ENCODE measurements around the gene PHF21B. TPM values are rescaled to one million over a fixed set of nuclear protein-coding genes. Genes with fewer than 3 reads are reported as not detected.
A peak's percentile ranks its signal among the peaks of the same experiment; 100 is the strongest.

PHF21B gene
- total and polyA plus RNA-seq, 2 donors (not counting 1 experiment from before 2014, with no cell fraction given): 0.17 TPM; not detected in 1

DNA sequence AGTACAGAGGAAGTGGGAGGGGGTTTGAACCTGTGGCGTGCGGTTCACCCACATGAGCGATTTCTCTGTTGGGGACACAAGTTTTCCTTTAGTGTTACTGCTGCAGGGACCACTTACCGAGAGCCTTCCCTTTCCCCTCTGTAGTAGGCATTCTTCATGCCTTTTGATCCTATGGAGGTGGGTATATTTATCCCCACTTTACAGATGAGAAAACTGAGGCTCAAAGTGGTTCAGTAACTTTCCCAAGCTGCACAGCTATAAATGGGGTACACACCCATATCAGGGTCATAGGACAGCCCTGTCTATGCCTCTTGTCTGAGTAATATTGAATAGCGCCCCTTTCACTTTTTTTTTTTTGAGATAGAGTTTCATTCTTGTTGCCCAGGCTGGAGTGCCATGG, 3.3 kb upstream of the PHF21B start:
- TF ChIP-seq, protein P1, sequence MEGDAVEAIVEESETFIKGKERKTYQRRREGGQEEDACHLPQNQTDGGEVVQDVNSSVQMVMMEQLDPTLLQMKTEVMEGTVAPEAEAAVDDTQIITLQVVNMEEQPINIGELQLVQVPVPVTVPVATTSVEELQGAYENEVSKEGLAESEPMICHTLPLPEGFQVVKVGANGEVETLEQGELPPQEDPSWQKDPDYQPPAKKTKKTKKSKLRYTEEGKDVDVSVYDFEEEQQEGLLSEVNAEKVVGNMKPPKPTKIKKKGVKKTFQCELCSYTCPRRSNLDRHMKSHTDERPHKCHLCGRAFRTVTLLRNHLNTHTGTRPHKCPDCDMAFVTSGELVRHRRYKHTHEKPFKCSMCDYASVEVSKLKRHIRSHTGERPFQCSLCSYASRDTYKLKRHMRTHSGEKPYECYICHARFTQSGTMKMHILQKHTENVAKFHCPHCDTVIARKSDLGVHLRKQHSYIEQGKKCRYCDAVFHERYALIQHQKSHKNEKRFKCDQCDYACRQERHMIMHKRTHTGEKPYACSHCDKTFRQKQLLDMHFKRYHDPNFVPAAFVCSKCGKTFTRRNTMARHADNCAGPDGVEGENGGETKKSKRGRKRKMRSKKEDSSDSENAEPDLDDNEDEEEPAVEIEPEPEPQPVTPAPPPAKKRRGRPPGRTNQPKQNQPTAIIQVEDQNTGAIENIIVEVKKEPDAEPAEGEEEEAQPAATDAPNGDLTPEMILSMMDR (conservative IDR thresholded peaks at IDR 0.05 in 1 of 2, IDR thresholded peaks at IDR 0.05 in 1 of 2; ENCODE audit: low read depth in 1 of 2, low read length in 2 of 2): no peak
- TF ChIP-seq EZH2 (IDR thresholded peaks at IDR 0.05; ENCODE audit: low read length, missing control alignments): no peak
- Histone ChIP-seq H3K4me3 (replicated peaks in 1 of 4; ENCODE audit: control extremely low read depth in 1 of 4, insufficient read depth in 1 of 4, low read depth in 3 of 4, low read length in 4 of 4) (no peak overlapping the region), H3K4me2 (ENCODE audit: extremely low read depth, insufficient read depth, low read length) (no peak overlapping the region), H3K9me3 (ENCODE audit: control insufficient read depth, insufficient read depth, low read depth, low read length) (no peaks in the 10 kb centered on the region), H3K9ac (ENCODE audit: insufficient read depth, low read length) (no peak overlapping the region), H3K79me2 (ENCODE audit: control insufficient read depth, insufficient read depth, low read length) (no peaks in the 10 kb centered on the region), H3K27me3 (ENCODE audit: control insufficient read depth, insufficient read depth, low read length) (peaks cover 11% of the 10 kb centered on the region), H3K4me1 (ENCODE audit: control insufficient read depth, extremely low read depth, insufficient read depth, low read length) (no peaks in the 10 kb centered on the region), H3K27ac (ENCODE audit: insufficient read depth, low read length) (no peak overlapping the region), H3K36me3 (ENCODE audit: control insufficient read depth, insufficient read depth, low read length) (no peaks in the 10 kb centered on the region), H4K20me1 (ENCODE audit: control insufficient read depth, extremely low read depth, insufficient read depth, low read length) (no peaks in the 10 kb centered on the region), H2AFZ (ENCODE audit: low read length) (no peak overlapping the region)
- DNase-seq (ENCODE audit: low read depth in 2 of 2): no peak

DNA sequence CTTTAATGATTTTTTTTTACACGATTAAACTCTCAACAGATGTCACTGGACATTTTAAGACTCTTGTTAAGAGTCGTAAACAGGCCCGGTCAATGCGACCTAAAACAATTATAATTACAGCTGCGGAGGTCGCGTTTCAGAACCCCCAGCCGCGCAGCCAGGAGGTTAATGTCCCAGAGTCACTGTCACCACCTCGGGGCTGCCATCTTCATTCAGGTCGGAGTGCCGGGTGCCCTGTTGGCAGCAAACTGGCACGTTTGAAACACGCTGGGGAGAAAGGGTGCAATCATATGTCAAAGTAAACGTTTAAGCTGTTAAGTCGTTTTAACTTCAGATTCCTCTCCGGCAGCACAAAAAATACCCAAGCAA, 711 bp upstream of the PHF21B start:
- H3K27me3 ChIP-seq (ENCODE audit: control insufficient read depth, insufficient read depth, low read length): peaks cover 22% of the 10 kb centered on the region
- TF ChIP-seq EZH2 (IDR thresholded peaks at IDR 0.05; ENCODE audit: low read length, missing control alignments): no peak
- TF ChIP-seq, protein P1 (conservative IDR thresholded peaks at IDR 0.05 in 1 of 2, IDR thresholded peaks at IDR 0.05 in 1 of 2; ENCODE audit: low read depth in 1 of 2, low read length in 2 of 2): no peak
- H3K4me1 ChIP-seq (ENCODE audit: control insufficient read depth, extremely low read depth, insufficient read depth, low read length): no peaks in the 10 kb centered on the region
- peak overlapping the region; percentile 41 to 61 (median 48) for H3K4me3 ChIP-seq (replicated peaks in 1 of 4; ENCODE audit: control extremely low read depth in 1 of 4, insufficient read depth in 1 of 4, low read depth in 3 of 4, low read length in 4 of 4)
- H3K9ac ChIP-seq (ENCODE audit: insufficient read depth, low read length): no peak overlapping the region
- no peak overlapping the region for H3K27ac ChIP-seq (ENCODE audit: insufficient read depth, low read length)
- no peaks in the 10 kb centered on the region for H3K79me2 ChIP-seq (ENCODE audit: control insufficient read depth, insufficient read depth, low read length)
- H3K4me2 ChIP-seq (ENCODE audit: extremely low read depth, insufficient read depth, low read length): peak overlapping the region; percentile 36
- no peaks in the 10 kb centered on the region for H3K9me3 ChIP-seq (ENCODE audit: control insufficient read depth, insufficient read depth, low read depth, low read length)
- DNase-seq (ENCODE audit: low read depth in 2 of 2): no peak
- H2AFZ ChIP-seq (ENCODE audit: low read length): no peak overlapping the region
- H3K36me3 ChIP-seq (ENCODE audit: control insufficient read depth, insufficient read depth, low read length): no peaks in the 10 kb centered on the region
- H4K20me1 ChIP-seq (ENCODE audit: control insufficient read depth, extremely low read depth, insufficient read depth, low read length): no peaks in the 10 kb centered on the region

DNA sequence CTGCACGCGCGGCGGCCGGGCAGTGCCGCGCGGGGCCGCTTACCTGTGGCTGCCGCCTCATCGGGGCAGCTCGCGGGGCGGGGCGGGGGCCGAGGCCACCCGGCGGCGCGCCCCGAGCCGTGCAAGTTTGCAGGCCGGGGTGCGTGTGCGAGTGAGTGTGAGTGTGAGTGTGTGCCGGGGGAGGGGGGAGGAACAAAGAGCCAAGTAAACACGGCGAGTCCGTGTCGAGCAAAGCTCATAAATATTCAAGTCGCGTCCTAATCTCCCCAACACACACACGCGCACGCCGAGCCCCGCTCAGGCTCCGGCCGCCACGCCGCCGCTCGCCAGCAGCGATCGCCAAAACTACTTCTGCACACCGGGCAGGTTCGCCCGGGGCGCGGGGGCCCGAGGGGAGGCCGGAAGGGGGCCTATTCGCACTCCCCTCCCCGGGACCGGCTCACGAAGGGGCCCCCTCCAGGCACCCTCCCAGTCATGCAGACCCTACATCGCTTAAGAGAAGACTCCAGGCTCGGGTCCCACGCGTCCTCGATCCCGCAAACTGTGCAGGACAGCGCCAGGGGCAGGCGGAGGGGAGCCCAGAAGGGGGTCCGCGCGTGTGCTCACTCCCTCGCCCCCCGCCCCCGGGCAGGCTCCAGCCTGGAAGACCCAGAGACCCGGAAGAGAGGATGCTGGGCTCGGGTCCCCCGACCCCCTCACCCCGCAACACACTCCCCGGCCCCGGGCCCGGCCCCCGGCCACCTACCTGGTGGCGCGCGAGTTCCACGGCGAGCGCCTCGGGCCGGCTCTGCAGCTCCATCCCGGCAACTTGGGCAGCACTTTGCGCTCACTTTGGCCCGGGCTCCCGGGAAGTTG, 827 bp downstream of the PHF21B start:
- no peak overlapping the region for H2AFZ ChIP-seq (ENCODE audit: low read length)
- no peaks in the 10 kb centered on the region for H3K4me1 ChIP-seq (ENCODE audit: control insufficient read depth, extremely low read depth, insufficient read depth, low read length)
- peak; percentile 70 for TF ChIP-seq EZH2 (IDR thresholded peaks at IDR 0.05; ENCODE audit: low read length, missing control alignments)
- TF ChIP-seq, protein P1 (conservative IDR thresholded peaks at IDR 0.05 in 1 of 2, IDR thresholded peaks at IDR 0.05 in 1 of 2; ENCODE audit: low read depth in 1 of 2, low read length in 2 of 2): no peak
- peaks cover 30% of the 10 kb centered on the region for H3K27me3 ChIP-seq (ENCODE audit: control insufficient read depth, insufficient read depth, low read length)
- no peak for DNase-seq (ENCODE audit: low read depth in 2 of 2)
- H3K27ac ChIP-seq (ENCODE audit: insufficient read depth, low read length): no peak overlapping the region
- no peaks in the 10 kb centered on the region for H3K36me3 ChIP-seq (ENCODE audit: control insufficient read depth, insufficient read depth, low read length)
- H3K4me3 ChIP-seq (replicated peaks in 1 of 4; ENCODE audit: control extremely low read depth in 1 of 4, insufficient read depth in 1 of 4, low read depth in 3 of 4, low read length in 4 of 4): peak overlapping the region in 1 of 4 experiments; percentile 20
- H3K4me2 ChIP-seq (ENCODE audit: extremely low read depth, insufficient read depth, low read length): peak overlapping the region; percentile 44
- H4K20me1 ChIP-seq (ENCODE audit: control insufficient read depth, extremely low read depth, insufficient read depth, low read length): no peaks in the 10 kb centered on the region
- no peaks in the 10 kb centered on the region for H3K9me3 ChIP-seq (ENCODE audit: control insufficient read depth, insufficient read depth, low read depth, low read length)
- H3K79me2 ChIP-seq (ENCODE audit: control insufficient read depth, insufficient read depth, low read length): no peaks in the 10 kb centered on the region
- no peak overlapping the region for H3K9ac ChIP-seq (ENCODE audit: insufficient read depth, low read length)
